Measurements from ENCODE around the gene CMKLR1.

DNA sequence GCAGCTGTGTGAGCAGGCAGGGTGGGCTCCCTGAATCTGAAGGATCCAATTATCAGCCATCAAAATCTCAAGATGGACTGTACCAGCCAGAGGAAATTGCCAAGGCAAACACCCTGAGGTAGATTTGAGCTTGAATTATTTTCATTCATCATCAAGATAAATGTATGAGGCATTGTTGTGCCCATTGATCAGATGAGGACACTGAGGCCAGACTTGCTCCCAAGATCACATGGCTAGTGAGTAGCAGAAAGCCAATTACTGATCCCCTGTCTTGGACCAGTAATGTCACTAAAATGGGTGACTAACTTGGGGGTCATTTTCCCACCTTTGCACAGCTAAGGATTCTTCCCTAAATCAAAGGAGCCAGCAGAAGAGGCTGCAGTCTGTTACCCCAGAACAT lies 20.9 kb upstream of the CMKLR1 start:
- TF ChIP-seq, protein P1, sequence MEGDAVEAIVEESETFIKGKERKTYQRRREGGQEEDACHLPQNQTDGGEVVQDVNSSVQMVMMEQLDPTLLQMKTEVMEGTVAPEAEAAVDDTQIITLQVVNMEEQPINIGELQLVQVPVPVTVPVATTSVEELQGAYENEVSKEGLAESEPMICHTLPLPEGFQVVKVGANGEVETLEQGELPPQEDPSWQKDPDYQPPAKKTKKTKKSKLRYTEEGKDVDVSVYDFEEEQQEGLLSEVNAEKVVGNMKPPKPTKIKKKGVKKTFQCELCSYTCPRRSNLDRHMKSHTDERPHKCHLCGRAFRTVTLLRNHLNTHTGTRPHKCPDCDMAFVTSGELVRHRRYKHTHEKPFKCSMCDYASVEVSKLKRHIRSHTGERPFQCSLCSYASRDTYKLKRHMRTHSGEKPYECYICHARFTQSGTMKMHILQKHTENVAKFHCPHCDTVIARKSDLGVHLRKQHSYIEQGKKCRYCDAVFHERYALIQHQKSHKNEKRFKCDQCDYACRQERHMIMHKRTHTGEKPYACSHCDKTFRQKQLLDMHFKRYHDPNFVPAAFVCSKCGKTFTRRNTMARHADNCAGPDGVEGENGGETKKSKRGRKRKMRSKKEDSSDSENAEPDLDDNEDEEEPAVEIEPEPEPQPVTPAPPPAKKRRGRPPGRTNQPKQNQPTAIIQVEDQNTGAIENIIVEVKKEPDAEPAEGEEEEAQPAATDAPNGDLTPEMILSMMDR (IDR thresholded peaks at IDR 0.05; ENCODE audit: extremely low read depth in 1 of 2, insufficient read depth in 1 of 2, low read depth in 1 of 2, low read length in 2 of 2) = no peak
- TF ChIP-seq POLR2AphosphoS5 (IDR thresholded peaks at IDR 0.05; ENCODE audit: insufficient read depth, low read depth, low read length) (no peak), EZH2 (IDR thresholded peaks at IDR 0.05; ENCODE audit: borderline replicate concordance, low read depth, low read length, severe bottlenecking) (no peak), MYC (IDR thresholded peaks at IDR 0.05; ENCODE audit: low read depth, low read length) (no peak), POLR2A (IDR thresholded peaks at IDR 0.05; ENCODE audit: low read depth, low read length) (no peak), GATA2 (IDR thresholded peaks at IDR 0.05; ENCODE audit: insufficient read depth, insufficient read length, low read depth, low read length) (no peak), FOS (IDR thresholded peaks at IDR 0.05; ENCODE audit: borderline replicate concordance, insufficient read depth, low read length) (no peak), JUN (IDR thresholded peaks at IDR 0.05; ENCODE audit: borderline replicate concordance, insufficient read depth, insufficient read length, low read depth) (no peak)
- TF ChIP-seq, protein P2, sequence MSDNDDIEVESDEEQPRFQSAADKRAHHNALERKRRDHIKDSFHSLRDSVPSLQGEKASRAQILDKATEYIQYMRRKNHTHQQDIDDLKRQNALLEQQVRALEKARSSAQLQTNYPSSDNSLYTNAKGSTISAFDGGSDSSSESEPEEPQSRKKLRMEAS (IDR thresholded peaks at IDR 0.05; ENCODE audit: insufficient read depth, insufficient read length) = no peak
